Panc1 (cell line): ENCODE data around the gene EGFR.

Experiments used
- CTCF ChIP-seq: fragments of 450-650 bp; IDR thresholded peaks from 2 replicates; pipeline ENCODE4 v1.5.1; 2017; ENCODE audit warnings: mild to moderate bottlenecking
- SIN3A ChIP-seq: IDR thresholded peaks from 2 replicates; pipeline ENCODE4 v1.6.1; 2012; ENCODE audit warnings: low read depth, mild to moderate bottlenecking, low read length, moderate library complexity, borderline replicate concordance; ENCODE audit not compliant: insufficient read depth

GRCh38 chr7:55127135-55127551, 108.3 kb downstream of the EGFR start:
- no peak for TF ChIP-seq CTCF
- TF ChIP-seq SIN3A, result no peak
